GM19099 (cell line): ENCODE measurements around the gene FIGN.

Experiments
- POLR2A ChIP-seq: IDR thresholded peaks from 3 replicates; pipeline ENCODE4 v1.6.1; 2011; ENCODE audit warnings: low read depth; ENCODE audit not compliant: insufficient read length; ENCODE audit errors: extremely low read depth

The FIGN gene

DNA sequence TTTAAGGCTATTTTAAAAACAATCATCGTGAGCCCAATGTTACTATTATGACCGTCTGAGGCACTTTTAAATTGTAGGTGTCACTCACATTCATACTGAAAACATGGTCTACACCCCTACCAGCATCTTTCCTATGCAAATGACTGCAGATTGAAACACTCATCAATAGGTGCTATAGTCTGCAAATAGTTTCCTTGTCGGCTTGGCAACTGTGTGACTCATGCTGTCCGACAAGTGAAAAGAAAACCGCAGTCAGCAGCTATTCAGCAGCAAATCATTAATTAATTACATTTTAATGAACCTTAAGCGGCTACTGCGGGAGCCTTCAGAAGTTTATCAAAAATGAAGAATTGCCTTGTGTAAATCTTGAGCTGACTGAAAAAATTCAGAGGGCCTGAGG is 134.4 kb downstream of the FIGN start:
- TF ChIP-seq POLR2A: no peak

DNA sequence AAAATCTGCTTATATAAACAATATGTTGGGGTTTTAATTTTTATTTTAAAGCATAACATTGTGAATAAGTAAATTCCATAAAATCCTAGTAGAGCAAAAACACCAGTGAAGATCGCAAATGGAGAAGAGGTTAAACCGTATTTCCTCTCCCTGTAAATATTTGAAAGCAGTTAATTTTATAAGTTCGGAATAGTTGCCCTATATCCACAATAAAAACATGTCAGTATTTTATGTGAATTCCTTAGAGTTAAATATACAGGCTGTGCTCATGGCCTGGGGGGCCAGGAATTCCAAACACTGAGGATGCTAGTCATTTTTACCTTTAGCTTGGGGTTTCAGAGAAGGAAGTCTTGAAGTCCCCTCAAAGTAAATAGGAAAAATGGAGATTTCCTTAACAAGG is 135.0 kb downstream of the FIGN start:
- TF ChIP-seq POLR2A: no peak

DNA sequence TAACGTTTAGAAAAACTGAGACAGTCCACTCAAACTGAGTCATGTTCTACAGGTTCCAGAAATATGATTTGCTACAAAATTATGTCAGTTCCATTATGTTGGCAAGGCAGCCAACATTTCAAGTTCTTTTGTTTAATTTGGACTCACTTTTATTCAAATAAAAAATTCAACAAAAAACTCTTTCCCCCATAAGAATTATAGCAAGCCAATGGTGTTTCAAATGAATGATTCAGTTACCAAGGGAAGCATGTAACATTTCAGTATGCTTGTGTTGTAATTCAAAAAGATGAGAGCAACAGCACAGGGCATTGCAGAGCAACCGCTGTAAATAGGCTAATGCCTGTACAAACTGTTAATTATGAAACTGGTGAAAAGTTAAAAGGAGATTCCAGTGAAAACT is 140.8 kb downstream of the FIGN start:
- TF ChIP-seq POLR2A: no peak

DNA sequence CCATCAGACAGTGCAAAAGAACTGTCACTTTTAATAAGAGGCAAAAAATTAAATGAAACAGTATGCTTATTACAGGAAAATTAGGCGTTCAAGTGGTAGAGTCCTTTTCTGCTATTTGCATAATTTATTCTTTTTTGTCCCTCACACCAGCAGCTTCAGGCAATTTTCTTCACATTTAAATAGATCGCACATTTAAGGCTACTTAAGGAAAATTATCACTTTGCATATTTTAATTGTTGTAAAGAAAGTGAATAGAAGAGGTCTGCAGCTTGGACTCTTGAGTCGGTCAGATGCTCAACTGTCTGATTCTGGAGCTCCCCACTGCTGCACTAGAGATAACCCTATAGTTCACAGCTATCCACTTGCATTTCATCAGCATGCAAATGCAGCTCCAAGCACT is 141.3 kb downstream of the FIGN start:
- TF ChIP-seq POLR2A: no peak

DNA sequence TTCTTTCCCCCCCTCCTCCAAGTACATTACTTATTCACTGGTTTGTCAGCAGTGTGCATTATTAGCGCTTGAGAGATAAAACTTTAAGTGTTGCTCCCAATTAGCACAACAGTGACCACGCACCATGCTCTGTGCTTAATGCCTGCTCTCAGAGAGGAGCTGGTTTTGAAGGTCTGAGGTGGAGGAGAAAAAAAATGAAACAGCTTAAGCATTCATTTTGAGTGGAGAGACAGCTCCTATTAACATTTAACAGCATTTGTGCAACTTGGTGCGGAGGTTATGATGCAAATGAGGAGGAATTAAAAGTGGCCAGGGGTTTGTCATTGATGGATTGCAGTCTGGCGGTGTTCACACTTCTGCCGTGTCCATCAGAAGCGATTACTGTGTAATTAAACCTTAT is 141.8 kb downstream of the FIGN start:
- no peak for TF ChIP-seq POLR2A

DNA sequence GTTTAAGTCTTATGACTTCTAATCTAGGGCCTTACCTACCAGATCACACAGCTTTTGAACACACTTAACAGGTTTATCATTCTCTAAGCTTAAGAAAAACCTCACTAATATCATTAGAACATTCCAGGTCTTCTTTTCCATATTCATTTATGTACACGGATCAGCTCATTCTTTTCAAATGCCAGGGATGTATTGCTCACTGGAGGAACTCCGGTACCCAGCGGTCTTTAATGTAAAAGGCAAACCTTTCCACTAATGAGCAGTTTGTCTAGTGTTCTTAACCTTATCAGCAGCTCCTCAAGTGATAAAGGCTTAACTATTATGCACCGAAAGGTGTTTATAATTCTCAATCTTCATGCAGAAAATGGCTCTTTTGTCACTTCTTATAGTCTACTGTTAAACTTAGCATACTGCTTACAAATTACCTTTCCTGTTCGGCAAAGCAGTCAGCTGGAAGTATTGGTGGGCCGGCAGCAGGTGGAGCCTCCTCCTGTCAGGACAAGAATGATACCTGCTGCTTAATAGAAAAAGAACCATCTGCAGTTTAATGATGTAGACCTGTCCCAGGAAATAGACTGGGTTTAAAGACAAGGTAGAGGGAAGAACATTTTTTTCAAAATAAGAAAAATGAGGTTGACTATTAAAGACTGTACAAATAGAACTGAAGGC is 142.7 kb downstream of the FIGN start:
- TF ChIP-seq POLR2A: no peak

DNA sequence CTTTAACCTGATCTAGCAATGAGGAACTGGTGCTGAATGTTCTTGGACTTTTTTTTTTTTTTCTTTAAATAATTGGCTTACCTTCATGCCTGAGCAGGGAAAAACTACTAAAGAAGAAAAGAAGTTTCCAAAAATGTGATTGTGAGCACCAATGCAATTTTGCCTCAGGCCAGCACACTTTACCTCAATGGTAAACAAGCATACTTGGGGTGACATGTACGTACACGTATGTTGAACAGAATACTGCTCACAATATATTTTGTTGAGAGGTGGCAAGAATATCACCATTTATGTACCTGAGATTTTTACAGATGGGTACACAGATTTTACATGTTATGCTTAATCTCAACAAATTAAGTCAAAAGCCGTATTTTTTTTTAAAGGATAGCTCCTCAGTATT is 144.3 kb downstream of the FIGN start:
- no peak for TF ChIP-seq POLR2A

DNA sequence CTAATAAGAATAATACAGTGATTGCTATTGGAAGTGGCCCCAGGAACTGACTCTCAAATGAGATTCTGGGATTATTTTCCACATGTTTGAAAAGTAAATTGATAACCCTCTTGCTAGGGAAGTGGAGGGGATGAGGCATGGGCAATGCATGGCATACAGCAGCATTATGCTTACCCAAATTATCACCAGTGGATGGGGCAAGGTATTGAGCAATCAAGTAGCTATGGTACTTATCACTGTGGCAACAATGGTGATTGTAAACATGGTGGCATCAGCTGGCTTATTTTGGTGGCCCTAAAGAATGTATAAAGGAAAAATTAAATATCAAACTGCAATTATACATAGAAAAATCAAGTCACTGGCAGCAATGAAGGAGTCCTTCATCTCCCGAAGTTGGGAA is 155.1 kb downstream of the FIGN start:
- no peak for TF ChIP-seq POLR2A

DNA sequence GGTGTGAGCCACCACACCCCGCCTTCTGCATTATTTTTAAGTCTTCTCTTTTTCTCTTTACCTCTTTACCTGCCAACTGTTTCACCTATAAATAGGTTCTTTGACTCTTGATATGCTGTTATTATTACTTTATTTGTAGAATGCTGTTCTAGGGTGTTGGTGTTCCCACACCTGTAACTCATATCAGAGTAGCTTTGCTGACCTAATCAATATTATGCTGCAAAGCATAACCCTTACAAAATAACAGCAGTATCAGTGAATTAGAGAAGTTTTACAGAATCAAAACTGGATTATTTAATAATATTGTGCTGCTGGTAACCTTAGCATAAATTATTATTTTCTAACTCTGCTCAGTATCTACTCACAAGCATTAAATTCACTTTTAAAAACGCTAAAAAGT is 161.5 kb downstream of the FIGN start:
- no peak for TF ChIP-seq POLR2A

DNA sequence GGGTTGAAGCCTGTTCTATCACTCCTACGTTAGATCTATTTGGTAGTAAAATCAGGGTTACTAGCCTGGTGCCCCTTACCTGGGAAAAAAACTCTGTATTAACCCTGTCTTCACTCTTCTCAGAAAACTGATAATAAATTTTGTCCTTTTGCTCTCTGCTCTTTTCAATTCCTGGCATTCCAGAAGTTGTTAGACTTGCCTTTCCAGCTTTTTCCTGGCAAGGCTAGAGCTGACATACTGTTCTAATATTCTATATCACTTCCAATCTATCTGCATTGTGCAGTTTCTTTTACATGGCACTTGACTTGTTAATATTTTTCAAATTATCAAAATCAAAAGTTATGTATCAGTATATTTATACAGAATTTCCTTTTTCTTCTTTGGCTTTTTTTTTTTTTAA is 162.2 kb downstream of the FIGN start:
- no peak for TF ChIP-seq POLR2A

DNA sequence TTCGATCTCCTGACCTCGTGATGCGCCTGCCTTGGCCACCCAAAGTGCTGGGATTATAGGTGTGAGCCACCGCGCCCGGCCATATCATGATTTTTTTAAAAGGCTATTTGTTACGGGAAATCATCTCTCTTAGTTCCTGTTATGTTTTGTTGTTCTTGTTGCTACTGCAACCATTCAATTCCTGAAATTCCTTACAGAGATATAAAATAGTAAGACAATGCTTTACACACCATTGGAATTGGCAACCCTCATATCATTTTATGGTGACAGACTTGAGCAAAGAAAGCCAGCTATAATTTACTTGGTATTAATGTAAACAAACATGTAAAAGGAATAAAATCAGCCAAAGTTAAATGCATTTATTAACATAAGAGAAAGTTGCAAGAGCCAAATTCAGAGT is 163.0 kb downstream of the FIGN start:
- no peak for TF ChIP-seq POLR2A

DNA sequence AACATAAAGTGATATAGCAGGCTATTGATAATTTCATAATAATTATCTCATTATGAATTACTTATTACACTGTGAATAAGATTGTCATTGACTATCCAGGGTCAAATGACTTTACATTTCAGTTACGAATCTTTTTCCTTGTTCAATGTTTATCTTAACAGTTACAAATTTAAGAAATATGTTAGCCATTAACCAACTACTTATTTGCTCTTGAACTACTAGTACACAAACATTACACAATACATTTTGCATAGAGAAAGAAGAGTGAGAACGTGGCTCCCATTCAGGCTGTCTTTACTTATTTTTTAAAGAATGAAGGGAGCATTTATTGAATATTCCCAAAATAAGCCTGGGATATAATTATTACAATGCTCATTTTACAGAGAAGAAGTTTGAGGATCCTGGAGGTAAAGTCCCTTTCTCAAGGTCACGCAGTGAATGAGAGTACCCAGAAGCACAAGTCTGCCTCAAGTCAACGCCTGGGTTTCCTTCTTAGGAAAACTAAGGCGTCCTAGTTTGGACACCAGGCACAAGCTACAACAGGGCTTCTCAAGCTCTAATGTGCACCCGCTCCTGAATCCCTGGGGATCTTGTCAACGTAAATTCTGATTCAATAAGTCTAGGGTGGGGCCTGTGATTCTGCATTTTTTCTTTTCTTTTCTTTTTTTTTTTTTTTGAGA is 164.2 kb downstream of the FIGN start:
- TF ChIP-seq POLR2A: no peak

DNA sequence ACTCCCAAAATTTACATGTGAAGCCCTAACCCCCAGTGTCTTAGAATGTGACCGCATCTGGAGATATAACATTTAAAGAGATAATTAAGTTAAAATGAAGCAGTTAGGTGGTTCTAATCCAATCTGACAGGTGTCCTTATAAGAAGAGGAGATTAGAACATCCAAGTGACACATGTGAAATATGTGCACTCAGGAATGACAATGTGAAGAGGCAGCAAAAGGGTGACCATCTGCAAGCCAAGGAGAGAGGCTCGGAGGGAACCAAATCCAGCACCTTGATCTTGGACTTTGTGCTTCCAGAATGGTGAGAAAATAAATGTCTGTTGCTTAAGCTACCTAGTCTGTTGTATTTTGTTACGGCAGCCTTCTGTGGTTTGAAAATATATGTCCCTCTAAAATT is 165.4 kb downstream of the FIGN start:
- TF ChIP-seq POLR2A: no peak

DNA sequence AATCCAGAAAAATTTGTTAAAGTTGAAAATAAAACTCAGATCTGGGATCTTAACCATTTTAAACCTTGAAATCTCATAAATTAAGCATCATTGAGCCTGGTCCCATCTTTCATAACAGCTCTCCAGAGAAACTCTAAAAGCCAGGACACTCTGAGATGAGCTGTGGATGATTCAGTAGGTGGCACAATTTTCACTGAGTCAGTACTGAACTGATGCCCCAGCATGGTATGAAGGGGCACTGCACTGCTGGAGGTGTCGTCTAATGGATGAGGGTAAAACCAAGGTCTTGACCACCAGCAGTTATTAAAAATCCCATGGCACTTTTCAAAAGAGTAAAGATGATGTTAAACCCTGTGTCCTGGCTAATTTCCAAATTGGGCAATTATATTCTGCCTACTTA is 170.6 kb downstream of the FIGN start:
- TF ChIP-seq POLR2A: no peak

DNA sequence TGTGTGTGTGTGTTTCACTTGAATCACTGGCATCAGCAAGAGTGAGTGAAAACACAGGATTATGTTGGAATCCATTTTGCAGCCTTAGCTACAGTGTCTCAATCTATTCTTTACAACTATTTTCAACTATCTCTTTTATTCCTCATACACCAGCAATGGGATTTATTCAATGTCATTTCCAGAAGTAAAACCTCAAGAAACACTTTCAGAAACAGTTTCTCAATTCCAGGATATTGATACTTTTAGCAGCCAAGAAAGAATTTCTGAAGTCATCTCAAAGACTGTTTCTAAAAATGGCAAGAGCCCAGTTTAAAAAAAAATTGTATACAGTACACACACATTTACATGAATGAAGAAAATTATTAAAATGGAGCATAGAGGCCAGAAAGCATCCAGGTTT is 171.6 kb downstream of the FIGN start:
- no peak for TF ChIP-seq POLR2A

DNA sequence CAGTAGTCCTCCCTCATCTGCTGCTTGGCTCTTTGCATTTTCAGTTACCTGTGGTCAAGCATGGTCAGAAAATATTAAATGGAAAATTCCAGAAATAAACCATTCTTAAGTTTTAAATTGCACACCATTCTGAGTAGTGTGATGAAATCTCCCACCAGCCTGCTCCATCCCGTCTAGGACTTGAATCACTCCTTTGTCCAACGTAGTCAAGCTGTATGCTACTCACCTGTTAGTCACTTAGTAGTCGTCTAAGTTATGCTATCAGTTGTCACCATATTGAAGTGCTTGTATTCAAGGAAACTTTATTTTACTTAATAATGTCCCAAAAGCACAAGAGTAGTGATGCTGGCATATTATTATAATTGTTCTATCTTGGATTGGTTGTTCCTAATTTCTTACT is 172.5 kb downstream of the FIGN start:
- TF ChIP-seq POLR2A: no peak

DNA sequence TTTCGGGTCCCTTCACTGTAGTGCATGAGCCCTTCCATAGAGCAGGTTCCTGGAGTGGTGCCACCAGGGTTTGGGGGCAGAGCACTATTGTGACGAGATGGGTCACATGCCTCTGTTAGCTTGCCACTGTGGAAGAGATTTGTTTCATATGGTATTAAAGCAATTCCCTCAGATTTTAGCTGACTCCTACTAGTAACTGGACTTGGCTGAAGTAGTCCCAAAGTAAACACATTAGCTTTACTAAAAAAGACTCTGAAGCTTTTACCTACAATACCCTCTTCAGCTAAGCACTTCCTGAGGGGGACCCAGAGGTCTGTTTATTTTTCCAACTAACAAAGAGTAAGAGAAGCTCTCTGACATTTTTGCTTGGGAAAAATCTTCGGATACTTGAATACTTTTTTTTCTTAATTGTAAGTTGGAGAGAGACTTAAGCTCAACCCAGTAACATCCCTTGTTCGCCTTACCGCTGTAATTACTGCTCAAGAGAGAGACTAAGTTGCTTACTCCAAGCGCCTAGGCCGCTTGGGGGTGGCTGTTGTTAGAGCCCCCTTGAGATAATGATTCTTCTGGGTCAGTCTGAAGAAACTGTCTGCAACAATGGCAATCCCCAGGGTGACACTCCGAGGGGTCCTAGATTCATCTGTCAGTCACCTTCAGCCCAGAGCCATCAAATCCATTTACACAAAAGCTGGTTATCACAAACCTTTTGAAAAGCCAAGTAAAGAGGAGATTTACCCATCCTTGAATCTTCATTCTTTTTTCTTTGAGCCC is 177.4 kb downstream of the FIGN start:
- TF ChIP-seq POLR2A: no peak

DNA sequence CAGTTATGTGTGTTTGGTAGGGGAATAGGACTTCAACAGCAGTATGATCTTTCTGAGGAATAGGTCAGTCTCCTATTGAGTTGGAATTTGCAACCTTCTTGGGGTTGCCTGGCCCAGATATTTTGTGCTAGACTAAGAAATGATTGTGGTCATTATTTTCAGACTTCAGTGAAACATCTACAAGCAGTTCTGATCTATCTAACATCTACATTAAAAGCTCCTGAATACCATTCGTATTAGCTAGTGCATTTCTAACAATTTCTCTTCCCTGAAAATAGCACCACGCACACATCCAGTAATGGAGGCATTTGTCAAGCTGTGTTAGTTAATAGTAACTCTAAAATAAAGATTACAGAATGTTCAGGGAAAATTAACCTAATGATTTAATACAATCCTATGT is 179.3 kb downstream of the FIGN start:
- TF ChIP-seq POLR2A: no peak
